Effector CD4-positive, alpha-beta T cell (primary cell): ENCODE measurements around the gene RETREG1.

Source experiments
- DNase-seq: peaks from one replicate; pipeline ENCODE4 v3.0.0-alpha.2; 2020

The RETREG1 gene

DNA sequence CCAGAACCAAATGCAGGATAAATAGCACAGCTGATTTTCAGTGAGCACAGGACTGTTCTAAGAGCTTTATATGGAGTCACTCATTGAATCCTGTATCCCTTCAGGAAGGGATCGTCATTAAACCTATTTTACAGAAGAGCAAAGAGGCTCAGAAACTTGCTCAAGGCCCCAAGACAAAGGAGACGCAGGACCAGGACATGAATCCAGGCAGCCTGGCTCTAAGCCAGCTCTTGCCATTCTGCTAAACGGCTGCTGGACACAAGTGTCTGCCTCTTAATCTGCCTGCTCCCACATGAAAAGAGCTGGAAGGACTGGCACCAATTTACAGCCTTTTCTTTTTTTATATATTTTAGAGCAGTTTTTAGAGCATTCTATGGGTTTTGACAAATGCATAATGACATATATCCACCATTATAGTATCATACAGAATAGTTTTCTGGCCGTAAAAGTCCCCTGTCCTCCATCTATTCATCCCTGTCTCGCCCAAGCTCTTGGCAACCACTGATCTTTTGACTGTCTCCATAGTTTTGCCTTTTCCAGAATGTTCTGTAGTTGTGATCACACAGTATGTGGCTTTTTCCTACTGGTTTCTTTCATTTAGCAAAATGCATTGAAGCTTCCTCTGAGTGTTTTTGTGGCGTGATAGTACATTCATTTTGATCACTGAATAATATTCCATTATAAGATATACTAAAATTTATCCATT is 37.5 kb downstream of the RETREG1 start:
- DNase-seq: no peak

DNA sequence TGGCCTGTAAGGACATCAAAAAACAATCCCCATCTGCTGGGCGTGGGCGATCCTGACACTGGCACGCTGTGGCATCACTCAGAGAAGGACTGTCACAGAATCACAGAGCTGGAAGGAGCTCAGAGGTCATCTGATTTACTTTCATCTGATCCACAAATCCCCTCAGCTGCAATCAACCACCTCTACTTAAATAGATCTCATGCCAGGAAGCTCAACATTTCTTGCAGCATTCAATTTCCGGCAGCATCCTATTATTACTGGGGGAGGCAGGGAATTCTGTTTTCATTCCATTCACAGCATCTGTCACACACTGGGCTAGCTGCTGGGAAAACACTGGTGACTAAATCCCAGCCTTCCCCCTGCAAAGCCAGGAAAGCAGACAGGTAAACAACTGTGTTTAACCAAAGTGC is 38.3 kb downstream of the RETREG1 start:
- no peak for DNase-seq

DNA sequence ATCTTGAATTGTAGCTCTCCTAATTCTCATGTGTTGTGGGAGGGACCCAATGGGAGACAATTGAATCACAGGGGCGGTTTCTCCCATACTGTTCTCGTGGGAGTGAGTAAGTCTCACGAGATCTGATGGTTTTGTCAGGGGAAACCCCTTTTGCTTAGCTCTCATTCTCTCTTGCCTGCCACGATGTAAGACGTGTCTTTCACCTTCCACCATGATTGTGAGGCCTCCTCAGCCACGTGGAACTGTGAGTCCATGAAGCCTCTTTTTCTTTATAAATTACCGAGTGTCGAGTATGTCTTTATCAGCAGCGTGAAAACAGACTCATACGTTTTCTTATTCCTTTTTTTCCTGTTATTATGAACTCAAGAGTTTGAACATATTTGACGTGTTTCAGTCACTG is 39.1 kb downstream of the RETREG1 start:
- no peak for DNase-seq

DNA sequence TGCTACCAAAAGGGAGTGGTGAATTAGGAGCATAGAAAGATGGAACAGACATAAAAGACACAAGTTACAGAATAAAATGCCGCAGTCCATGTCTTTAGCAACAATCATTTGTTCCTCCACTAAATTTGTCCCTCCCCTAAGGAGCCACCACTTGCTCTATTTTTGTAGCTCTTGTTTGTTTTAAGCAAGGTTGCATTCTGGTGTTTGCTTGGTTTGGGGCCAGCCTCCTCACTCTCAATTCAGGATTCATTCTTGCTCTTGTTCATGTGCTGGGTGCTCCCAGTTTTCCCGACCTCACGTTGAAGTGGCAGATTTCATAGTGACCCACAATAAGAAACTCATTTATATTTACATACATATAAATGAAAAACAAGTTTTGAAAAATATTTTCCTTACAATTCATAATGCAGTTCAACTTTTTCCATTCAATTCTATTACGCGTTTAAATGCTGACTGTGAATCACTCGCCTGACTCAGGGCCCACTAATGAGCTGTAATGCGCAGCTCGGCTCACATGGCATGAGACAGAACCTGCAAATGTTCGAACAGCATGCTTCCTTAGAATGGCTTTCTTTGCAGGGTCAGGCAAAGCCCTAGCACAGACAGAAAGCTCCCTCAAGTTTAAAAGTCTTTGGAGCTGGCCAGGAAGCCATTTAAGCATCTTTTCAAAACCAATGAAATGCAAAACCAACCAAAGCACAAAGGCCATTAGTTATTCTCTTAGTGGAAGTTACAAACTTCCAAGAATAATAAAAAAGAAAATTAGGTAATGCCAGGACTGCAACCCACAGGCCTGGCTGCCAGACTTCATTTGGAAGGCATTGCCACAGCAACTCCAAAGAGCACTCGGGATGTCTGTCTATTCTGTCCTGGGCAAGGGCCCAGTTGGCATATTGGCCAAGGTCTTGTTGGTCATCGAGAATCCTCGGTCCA is 41.7 kb downstream of the RETREG1 start:
- no peak for DNase-seq

DNA sequence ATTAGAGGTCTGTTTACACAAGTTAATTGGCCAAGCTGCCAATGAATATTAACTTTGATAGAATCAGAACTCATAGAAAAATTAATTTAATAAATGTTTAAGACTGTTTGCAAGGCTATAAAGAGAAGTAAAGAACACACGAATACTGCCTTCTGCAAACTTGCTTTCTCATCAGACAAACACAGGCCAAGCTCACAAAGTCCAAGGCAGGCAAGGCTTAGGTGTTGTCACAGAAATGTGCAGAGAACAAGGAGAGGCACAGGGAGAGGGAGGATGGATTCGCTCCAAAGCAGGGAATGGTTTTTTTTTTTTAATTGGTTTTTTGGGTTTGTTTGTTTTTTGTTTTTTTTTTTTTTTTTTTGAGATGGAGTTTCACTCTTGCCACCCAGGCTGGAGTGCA is 43.4 kb downstream of the RETREG1 start:
- no peak for DNase-seq

DNA sequence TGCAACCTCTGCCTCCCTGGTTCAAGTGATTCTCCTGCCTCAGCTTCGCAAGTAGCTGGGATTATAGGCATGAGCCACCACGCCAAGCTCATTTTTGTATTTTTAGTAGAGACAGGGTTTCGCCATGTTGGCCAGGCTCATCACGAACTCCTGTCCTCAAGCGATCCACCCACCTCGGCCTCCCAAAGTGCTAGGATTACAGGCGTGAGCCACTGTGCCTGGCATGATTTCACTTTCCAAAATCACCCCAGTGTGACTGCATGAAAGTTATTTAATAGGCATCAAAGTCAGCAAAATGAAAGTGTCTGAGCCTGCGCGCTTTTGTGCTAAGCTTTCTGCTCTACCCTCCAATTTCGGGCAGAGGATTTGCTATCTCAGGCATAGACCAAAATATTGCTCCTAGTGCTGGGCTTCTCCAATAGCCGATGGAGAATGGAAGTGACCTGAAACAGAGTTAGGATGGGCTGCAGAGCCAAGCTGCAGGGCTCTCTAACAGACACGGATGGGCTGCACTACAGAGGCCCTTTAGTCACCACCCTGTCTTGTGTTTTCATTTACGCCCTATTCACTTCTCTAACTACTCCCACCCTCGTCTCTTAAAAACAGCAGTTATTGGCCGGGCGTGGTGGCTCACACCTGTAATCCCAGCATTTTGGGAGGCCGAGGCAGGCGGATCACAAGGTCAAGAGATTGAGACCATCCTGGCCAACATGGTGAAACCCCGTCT is 44.3 kb downstream of the RETREG1 start:
- no peak for DNase-seq

DNA sequence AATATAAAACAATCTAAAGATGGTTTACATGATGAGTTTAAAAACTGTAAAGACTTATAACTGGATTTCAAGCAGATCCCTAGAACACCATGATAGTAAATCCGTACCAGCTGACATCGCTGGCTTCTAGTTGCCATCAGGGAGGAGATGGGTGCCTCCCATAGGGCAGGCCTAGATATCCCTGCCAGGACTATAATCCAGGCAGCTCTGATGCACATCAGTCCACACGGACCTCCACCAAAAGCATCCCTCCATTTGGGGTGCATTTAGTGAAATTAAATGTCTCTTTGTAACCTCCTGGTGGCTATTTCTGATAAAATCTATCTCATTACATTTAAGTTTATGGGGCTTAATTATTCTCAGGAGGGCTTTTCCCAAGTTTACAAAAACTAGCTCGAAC is 45.8 kb downstream of the RETREG1 start:
- no peak for DNase-seq

DNA sequence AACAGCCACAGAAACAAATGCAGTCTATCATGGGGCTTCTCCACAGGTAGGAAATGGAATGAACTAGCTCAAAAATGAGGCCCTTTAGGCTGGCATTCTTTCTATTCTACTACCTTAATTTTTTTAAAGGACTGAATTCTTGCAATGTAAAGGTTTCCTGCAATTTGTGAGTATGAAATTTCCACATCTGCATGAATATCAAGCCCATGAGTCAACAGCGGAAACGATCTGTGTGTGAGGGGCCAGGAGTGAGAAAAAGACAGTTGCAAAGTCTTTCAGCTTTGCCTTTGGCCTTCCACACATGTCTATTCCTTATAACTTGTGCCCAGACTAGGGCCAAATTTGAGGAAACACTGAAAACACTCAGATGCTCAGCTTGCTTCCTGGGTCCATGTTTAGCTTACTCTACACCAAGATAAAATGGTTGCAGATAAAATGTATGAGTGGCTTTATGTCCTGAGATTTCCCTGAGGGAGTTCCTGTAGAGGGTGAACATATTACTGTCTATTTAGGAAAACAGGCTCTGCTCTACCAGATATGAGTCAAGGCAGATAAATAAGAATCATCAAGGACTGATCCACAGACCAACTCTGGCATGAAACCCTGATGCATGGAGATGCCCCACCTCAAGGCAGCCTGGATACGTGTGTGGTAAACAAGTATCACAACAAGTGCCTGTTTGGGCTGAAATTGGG is 46.5 kb downstream of the RETREG1 start:
- no peak for DNase-seq

DNA sequence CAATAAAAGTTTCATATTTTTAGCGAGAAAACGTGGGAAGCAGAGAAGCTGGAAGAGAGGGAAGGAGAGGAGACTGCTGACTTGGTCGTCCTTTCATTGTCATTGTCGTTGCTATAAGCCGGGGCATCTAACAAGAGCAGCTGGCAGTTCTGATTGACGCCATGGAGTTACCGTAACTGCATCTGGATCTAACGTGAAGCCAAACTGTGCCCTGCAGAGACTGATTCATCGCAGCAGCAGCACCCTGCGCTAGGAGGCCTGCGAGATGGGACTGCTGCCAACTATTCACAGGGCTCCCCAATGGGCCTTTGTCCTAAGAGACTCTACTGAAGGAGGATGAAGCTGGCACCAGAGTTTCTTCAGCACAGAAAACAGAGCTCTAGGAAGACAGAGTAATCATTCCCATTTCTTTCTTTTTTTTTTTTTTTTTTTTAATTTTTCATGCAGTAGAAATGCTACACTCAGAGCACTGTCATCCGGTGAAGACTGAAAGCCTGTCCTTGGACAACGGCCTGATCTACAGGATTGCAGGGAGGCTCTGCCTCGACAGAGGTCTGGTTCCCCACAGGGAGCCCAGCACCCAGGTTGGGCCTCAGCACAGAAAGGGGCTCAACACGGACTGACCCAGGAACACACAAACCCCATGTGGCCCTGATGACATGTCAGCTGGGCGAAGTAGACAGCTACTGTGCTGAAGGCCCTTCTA is 47.8 kb downstream of the RETREG1 start:
- DNase-seq: no peak

DNA sequence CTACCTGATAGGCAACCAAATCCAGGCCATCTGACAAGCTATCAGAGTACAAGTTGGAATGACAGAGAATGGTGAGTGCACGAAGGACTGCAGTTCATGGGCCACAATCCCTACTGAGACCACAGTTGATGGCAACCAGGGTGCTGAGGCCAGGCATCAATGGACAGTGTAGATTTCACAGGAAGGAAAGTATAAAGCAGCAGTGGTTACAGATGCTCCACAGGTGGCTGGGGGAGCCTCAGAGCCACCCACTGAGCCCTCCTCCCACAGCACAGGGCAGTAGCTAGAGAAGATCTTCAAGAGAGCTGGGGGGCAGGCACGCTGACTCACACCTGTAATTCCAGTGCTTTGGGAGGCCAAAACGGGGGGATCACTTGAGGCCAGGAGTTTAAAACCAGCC is 49.4 kb downstream of the RETREG1 start:
- no peak for DNase-seq

DNA sequence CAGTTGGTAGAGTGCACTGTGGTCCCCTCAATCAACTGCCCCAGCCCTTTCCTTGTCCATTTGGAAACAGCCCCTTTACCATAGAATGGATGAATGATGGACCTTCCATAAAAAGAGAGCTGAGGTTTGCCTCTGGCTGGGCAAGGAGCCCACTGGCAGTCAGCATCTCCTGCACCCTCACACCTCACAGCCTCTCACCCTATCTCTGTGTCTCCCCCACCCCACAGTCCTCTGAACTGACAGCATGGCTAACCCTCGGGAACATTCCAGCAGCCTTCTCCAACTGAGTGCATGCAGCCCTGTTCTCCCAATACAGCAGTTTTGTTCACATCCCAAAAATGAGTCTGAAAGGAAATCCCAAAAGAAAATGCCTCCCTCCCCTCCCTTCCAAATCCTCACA is 51.7 kb downstream of the RETREG1 start:
- no peak for DNase-seq

DNA sequence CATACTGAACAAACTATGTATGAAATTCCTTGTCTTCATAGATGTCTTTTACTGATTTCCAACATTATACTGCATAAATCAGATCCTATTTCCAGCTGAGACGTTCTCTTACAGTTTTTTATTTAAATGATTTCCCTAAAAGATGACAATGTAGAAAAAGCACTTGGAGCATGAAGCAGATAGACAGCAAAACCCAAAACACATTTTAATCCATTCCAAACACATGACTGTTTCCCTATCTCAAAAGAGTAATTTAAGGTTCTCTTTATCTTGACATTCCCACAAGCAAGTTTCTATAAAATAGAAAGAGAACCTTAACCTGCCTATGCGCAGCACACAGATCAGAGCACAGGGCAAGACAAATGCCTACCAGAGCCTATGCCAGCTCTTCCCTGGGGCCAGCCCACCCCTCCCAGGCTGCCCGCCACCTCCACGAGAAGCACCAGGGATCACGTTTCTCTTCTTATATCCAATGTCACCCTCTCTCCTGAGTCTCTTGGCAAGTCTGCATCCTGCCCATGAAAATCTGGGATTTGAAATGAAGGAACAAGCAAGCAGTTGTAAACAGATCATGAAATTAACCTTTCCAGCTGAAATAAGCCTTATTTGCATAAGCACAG is 52.4 kb downstream of the RETREG1 start:
- DNase-seq: no peak

DNA sequence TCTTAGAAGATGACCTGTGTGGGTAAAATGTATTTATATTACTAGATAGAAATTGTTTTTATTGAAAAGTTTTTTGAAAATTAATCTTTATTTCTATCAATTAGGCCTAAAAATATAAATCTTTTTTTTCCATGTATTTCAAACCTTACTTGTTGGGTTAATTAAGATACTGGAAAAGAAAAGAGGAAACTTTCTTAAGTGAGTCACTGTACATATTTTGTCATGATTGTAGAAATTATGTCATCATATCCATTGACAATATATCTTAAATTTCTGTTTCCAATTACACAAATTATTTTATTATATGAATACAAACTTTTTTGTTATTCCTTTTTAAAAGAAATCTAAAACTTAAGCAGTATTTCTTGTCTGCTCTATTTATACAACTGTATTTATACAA is 53.1 kb downstream of the RETREG1 start:
- DNase-seq: no peak

DNA sequence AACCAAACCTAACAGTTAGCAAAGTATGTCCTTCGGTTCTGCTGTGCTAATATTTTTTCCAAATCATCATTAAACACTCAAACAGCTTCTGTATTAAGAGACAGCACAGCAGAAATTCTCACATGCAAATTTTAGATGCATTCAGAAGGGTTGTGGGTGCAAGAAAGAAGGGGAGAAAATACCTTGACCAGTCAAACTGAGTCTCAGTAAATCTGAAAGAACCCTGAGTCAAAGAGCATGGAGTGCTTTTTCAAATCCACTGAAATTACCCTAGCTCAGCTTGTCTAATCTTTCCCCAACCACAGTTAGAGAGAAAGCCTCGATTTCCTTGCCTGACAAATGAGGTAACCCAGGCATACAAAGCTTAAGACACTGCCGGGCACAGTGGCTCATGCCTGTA is 55.1 kb downstream of the RETREG1 start:
- no peak for DNase-seq

DNA sequence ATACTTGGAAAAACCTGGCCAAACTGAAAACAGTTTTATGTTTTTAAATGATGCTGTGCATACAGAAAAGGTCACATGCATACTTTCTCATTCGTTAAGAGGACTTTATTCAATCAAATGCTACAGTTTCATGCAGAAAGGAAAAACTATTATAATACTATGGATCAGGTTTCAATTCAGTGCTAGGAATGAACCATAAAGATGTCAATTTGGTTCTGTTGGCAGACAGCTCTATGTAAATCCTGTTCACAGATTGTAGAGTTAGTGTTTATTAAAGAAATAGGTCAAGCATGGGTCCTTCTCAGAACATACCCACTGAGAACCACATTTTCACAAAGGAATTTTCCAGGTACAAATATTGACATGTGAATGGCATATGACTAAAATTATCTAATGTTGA is 57.1 kb downstream of the RETREG1 start:
- DNase-seq: no peak

DNA sequence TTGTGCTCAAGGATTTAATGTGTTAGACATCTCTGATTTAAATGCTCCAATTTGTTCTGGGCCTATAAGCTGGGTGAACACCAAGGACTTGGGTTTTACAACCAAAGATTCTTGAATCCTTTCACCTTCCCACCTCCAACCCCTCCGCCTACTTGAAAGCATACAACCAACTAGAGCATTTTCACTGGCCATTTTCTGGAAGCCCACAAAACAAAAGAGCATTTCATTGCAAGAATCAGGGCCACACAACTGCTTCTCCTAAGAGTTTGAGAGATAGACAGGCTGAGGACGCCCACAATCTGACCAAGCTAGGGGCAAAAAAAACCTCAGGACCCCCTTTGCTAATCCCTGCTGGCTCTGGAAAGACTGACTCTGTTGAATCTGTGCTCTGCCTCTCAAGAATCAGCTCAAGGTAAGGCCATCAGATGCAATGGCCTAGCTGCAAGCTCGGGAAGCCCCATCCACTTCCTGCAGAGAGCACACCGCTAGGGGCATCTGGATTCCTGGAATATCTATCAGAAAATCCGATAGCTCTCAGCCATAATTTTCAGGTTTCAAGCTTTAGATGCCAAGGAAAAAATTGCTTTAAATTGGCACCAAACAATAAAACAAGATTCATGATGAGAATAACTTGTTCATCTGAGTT is 57.7 kb downstream of the RETREG1 start:
- DNase-seq: no peak

DNA sequence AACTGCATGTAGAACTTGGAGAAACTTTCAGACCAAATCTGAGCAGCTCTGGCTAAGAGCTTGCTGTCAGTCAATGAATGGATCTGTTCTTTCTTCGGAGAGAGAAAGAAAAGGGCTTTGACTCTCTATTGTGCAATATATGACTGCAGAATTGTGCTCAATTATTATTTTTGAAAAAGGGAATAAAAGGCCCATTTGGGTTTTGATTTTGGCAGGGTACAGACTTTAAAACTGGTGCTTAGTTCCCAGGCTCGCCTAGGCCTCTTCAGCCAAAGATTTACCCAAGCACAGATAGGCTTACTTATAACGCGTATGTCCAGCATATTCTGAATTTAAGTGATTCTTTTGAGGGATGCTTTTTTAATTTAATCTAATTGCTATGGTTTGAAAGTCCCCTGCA is 59.3 kb downstream of the RETREG1 start:
- DNase-seq: no peak

DNA sequence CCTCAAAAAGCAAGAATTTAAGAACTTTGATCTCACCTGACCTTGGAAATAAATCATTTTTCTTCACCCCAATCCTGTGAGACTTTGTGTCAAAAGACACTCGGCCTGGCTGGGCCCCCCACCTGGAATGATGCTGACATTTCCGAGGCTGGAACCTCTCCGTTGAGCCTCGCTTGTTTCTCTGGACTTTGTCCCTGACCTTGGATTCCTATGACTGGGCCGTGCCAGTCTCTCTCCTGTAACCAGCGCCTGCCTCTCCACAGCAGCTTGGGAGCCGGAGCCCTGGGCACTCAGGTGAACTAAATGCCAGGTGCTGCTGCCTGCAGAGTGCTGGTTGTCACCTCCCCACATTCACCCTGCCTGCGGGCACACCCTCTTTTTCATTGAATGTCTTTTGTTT is 62.7 kb downstream of the RETREG1 start:
- DNase-seq: no peak

DNA sequence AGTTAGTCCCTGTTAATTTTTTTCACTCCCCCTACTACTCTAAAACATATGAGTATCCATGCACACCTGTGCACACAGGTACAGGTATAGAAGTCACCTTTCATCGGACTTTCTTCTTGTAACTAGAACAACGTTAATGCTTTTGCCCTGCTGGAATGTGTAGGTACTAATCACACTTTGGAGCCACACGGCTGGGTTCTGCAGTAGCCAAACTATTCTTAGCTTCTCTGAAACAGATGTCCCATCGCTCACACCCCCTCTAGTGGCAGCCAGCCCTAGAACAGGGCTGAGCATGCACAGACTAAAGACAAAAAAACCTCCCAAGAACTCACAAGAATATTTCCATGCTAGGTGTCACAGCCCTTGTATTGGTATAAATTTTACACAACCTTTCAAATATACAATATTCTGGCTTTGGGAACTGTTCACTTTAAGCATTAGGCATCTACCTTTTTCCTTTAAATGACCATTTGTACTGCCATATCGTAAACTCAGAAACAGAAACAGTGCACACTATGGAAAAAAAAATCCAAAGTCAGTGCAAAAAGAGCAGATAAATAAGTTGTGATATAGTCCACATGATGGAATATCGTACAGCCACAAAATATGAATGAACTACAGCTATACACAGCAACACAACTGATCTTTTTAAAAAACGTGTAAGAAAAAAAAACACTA is 64.0 kb downstream of the RETREG1 start:
- peak; percentile 3 for DNase-seq

DNA sequence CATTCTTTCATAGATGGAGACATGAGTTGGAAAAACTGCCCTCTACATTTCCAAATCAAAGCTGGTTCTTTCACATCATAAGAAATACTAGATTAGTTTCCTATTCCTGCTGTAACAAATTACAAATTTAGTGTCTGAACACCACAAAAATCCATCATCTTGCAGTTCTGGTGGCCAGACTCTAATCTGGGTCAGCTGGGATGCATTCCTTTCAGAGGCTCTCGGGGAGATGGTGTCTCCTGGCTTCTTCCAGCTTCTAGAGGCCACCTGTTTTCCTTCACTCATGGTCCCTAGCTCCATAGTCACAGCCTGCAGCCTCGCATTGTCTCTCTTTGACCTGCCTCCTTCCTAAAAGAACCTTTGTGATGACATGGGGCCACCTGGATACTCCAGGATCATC is 65.2 kb downstream of the RETREG1 start:
- no peak for DNase-seq
